GM10847 (cell line): ENCODE data around the gene RGL2.

Experiments used
- POLR2A ChIP-seq: IDR thresholded peaks from 2 replicates; pipeline ENCODE4 v1.6.1; 2011; ENCODE audit not compliant: insufficient read length; ENCODE audit errors: extremely low read depth

Gene RGL2

DNA sequence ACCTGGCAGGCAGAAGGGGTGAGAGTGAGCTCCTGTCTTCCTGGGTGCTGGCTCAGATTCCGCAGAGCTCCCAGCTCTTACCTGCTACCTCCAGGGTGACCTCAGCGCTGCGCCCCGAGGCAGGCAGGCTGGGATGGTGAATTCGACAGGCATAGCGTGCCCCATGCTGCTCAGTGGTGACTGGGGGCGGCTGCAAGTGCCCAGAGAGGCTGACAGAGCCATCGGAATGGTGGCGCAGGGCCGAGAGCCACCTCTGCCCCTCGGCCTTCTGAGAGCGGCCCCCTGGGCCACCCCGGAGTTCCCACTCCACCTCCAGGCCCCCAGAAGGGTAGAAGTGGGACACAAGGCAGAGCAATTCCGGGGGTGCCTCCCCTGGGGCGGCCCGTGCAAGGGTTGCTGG is 5.5 kb upstream of the RGL2 start:
- TF ChIP-seq POLR2A = peak; percentile 8

DNA sequence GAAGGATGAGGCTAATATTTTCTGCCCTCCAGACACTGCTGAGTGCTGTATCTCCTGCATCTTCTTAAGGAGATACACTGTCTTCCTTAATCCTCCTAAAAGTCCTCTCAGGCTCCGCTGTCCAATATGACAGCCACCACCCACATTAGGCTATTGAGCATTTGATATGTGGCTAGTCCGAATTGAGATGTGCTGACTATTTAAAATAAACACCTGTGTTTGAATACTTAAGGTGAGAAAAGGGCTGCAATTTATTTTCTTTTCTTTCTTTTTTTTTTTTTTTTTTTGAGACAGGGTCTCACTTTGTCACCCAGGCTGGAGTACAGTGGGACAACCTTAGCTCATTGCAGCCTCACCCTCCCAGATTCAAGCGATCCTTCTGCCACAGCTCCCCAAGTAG is 3.1 kb upstream of the RGL2 start:
- no peak for TF ChIP-seq POLR2A

DNA sequence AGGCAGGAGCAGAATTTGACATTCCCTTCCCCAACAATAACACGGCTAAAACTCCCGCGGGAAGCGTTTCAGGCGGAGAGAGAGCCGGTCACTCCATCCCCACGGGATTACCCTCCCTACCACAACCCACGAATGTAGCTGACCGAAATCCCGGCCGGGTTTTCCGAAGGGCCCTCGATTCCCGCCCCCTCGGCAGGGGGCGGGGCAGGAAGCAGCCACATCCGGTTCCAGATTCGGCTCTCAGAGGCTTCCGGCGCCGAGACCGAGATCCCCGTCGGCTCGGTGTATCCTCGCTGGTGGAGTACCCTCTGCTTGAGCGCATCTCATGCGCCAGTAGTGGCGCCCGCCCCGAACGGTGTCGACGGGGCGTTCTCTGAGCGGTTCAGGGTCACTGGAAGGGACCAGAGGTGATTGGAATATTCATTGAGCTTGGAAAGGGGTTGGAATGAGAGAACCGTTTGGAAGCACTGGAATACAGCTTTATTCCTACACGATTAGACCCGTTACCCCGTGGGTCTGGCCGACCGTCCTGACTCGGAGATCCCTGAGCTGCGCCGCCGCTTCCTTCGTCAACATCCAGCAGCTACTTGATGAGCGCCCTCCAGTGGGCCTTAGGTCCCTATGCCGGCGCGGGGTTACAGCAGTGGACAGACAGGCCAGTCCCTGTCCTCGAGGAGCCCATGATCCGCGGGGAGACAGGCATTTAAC is 649 bp upstream of the RGL2 start:
- peak; percentile 91 for TF ChIP-seq POLR2A

DNA sequence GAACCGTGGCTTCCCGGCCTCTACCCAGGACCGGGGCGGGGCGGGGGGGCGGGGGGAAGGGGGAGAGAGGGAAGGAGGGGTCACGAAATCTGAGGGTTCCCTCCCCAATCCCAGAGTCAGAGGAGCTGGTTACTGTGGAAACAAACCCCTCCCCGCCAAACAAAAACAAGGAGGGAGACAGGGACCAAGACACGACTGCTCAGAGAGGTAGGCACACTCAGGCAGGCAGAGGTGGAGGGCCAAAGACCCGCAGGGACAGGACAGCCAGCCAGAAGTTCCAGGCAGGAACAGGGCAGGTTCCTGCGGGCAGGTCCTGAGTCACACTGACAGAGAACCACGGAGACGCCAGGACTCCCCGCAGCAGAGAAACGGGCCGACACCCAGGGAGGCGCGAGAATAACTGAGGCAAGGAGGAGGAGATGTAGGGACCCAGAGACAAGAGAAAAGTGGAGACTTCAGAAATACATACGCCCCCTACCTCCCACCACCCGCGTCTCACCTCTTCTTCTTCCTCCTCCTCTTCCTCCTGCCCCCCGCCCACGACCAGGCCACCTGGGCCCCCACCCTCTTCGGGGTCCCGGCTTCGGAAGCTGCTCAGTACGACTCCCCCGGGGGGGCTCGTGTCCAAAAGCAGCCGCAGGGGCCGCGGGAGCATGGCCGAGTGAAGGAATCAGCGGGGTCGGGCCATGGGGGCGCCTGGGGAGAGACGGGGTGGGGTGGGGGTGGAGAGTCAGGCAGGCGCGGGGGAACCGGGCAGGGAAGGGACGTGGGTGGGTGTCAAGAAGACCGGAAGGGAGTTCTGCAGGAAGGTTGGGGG is 578 bp downstream of the RGL2 start:
- TF ChIP-seq POLR2A = no peak

DNA sequence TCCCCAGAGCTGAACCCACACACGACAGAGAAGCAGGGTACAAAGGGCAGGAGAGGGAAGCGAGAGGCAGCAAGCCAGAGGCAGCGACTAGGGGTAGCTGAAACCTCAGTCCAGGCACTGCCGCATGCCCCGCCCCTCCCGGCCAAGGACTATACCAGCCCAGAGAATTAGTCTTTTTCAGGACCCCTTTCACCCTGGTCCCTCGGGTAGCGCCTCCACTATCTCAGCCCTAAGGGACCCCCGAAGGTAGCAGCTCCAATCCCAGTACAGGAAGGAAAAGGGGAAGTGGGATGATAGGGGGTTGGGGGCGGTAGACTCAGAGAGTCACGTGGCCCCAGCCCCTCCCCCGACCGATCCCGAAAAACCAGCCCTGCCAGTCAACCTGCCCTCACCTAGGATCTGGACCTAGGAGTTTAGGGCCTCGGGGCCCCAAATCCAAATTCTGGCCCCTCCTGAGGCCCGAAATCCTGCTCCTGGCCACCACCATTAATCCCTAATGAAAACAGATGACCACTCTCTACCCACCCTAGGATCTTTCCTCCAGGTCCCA is 1.3 kb downstream of the RGL2 start:
- TF ChIP-seq POLR2A = no peak

DNA sequence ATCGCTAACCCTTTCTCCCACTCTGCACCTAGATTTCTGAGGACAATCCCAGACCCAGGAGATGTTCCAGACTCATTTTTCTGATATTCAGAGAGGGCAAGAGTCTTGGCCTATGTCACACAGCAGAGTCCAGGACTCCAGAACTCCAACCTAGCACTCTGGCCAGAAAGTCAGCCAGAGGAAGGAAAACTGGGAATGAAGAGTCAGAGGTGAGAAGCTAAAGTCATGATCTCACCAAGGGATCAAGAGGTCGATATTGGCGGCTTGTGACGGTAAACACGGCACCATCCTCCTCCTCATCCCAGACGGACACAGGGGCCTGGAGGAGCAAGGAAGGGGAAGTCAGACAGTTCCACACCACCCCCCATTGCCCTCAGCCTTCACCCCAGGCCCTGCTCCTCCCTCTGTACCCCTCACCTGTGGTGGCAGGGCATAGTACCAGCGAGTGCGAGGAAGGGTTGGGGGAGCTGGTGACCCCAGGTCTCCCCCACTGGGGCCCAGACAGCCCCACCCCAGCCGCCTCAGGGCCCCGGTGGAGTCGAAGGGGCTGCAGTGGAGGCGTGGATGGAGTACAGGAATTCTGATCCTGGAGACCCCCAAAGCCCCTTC is 1.8 kb downstream of the RGL2 start:
- no peak for TF ChIP-seq POLR2A

DNA sequence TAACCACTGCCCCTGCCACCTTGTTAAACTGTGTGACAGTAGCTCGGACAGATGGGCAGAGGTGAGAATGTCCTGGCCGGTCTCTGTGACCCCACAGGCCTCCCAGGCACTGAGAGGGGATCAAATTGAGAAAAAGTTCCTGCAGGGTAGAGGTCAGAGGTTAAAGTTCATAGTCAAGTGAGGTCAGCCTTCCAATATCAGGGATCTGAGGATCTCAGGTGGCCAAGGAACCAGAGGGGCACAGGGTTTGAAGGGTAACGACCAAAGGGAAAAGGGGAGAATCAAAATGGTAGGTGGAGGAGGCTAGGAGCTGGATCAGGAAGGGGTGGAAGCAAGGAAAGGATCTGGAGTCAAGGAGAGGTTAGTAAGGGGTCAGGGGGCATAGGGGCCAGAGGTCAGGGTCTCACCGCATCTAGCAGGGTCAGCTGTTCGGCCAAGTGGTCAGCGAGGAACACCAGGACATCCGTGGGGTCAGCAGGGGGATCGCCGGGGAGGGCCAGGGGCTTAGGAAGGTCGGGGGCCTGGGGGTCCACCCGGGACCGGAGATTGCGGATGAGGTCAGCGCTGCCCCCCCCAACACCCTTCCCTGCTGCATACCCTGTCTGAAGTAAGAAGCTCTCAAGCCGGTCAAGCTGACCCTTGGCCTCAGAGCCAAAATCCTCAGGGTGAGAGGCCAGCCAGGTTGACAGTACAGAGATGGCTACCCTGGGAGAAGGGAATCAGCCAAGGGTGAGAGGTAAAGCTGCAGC is 2.9 kb downstream of the RGL2 start:
- TF ChIP-seq POLR2A = no peak

DNA sequence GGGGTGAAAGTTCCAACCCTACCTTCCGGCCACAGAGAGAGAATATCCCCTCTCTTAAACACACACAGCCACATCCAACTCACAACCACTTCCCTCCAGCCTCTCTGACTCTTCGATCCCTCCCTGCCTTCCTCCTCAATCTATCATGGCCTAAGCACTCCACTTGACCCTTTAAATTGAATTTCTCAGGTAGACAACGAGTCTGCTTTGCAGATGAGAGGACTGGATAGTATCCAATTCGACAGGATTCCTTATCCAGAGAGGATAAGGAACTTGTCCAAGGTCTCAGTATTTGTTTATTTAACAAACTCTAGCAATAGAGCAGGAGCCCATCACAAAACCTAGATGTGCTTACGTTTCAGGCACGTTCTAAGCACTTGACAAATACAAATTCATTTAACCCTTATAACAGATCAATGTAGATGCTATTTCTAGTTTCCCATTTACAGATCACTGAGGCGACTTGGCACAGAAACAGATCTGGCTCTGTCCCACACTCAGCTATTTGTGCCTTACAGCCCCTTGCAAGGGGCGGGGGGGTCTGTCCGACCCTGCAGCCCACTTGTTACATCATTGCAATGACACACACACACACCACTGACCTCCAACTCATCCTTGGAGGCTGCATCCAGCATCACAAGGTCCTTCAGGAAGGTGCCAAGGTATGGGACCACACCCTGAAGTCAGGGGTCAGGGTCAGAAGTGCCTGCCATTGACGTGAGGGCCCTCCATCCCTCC is 4.5 kb downstream of the RGL2 start:
- TF ChIP-seq POLR2A = no peak

DNA sequence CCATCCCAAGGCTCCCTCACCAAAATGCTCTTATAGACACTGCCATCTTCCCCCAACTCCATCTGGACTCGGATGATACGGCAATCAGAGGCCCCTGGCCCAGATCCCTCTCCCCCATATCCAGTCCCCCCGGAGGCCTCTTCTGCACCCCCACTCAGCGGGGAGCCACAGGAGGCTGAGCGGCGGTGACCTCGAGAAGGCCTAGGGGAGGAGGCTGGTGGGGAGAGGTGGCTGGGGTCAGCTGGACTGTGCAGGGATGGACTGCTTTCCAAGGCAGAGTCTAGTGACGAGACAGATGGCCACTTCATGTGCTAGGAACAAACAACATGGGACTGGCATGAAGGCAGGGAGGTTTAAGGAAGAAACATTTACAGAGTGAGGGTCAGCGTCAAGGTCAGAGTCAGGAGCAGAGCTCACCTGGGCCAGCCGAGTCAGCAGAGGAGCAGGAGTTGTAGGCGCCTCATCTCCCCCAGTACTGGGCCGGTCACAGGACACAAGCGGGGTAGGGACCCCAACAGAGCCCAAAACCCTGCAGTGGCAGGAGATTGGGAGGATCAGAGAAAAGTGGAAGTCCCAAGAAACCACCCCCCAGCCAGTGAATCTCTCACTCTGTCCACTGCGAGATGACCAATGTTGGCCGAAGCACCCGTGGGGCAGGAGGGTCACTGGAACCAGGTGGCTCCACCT is 5.6 kb downstream of the RGL2 start:
- TF ChIP-seq POLR2A = no peak

DNA sequence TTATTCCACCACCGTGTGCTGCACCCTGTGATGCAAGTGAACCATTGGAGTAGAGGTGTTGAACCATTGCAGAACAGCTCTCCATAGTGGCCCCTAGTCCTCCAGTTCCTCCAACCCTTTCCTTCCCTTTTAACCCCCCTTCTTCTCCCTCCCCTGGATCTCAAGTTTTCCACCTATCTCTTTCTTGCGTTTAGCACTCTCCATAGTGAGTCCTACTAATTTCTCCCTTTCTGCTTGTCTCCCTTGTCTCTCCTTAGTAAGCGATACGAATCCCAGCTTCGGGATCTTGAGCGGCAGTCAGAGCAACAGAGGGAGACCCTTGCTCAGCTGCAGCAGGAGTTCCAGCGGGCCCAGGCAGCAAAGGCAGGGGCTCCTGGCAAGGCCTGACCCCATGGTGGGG is 8.3 kb downstream of the RGL2 start:
- TF ChIP-seq POLR2A = no peak

DNA sequence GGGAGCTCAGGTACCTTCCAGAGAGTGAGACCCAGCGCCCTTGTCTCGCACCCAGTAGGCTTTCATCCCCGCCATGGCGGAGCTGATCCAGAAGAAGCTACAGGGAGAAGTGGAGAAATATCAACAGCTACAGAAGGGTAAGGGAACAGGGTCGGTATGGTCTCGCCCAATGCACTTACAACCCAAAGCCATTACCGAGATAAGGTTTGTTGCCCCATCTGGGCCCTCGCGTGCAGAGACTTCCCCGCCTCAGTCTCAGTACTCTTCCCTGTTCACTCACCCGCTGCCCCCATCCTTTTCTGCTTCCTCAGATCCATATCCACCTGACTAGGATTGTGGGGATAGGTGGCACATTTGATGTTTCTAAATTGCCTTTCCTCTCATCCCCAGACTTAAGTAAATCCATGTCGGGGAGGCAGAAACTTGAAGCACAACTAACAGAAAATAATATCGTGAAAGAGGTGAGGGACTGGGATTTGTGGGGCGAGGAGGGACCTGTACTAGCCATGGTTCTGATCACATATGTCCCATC is 8.9 kb downstream of the RGL2 start:
- TF ChIP-seq POLR2A = no peak

DNA sequence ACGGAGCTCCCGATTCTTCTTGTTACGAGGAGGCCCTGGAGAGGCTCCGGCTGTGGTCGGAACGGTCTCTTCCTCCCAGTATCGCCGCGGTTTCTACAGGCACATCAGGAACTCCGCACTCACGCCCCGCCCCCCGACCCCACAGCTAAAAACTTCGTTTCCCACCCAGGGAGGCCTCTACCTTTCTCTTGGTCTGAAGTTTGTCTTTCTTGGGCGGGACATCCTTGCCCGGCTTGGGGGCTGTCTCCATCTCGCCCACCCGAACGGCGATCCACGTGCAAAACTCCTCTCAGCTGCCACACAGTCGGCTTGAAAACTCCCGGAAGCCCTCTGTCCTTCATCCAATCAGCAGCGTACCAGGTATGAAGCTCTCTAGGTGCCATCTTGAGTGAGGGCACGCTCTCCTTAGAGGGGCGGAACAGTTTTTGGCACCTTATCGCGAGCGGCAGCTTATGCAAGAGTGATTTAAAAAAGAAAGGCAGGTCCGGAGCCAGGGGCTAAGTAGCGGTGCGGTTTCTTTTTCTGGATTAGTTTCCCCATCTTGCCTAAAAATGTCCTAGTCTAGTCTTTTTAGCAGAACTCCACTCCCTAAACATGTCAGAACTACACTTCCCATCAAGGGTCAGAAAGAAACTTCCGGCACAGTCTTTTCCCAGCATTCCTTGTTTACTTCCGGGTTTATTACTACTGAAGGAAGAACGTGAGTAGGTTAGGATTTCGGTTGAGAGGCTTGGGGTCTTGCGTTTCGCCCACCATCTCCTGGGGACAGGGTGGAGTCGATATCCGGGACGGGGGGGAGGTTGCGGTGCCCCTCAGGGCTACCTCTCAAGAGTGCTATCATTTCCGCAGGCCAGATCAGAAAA is 9.6 kb downstream of the RGL2 start, which contains the start of the genes PFDN6 and WDR46:
TSS of gene PFDN6 (plus strand) at position 681 of the 863 bp plus-strand sequence. CDS start 256 bp downstream, outside the sequence.
TSS of gene WDR46 (minus strand) at position 319 of the 863 bp plus-strand sequence. CDS start at position 250, 69 bp downstream.
- TF ChIP-seq POLR2A = no peak
